Right lobe of liver (tissue), 4 donors: Measurements from ENCODE around the gene CENPU.

Experiments
- CTCF ChIP-seq, 4 donors: fragments of 200-600 bp in 3 of 4; fragments of 450-650 bp in 1 of 4; IDR thresholded peaks; one replicate each; pipeline versions ENCODE4 v1.5.1 to v1.8.0; 2016 to 2022; ENCODE audit warnings: antibody characterized with exemption in 4 of 4, mild to moderate bottlenecking in 2 of 4
- POLR2A ChIP-seq: fragments of 450-650 bp; IDR thresholded peaks from one replicate; pipeline ENCODE4 v1.6.1; 2017; ENCODE audit warnings: antibody characterized with exemption, mild to moderate bottlenecking
- donor health status: DM: no; HTN: no; CAD: no.
- donor health status: DM: no; HTN: no; CAD: no.
- donor health status: DM: no; HTN: yes; CAD: no.

GRCh38 chr4:184768296-184768695 is 34.4 kb upstream of the CENPU start:
- TF ChIP-seq CTCF (IDR thresholded peaks at IDR 0.05), result no peak
- no peak for TF ChIP-seq POLR2A
